Neutrophil (primary cell): ENCODE measurements around the gene PAQR4.

Experiments used
- H3K27ac ChIP-seq: fragments of 200-600 bp; sonication (generic); 2 replicates; pipeline ENCODE4 v1.5.1; 2016; ENCODE audit warnings: mild to moderate bottlenecking, moderate library complexity
- H3K27me3 ChIP-seq: fragments of 200-600 bp; sonication (generic); 2 replicates; pipeline ENCODE4 v1.6.0; 2016; ENCODE audit warnings: mild to moderate bottlenecking
- H3K36me3 ChIP-seq: fragments of 200-600 bp; sonication (generic); 2 replicates; pipeline ENCODE4 v1.5.1; 2017
- H3K4me1 ChIP-seq, 2 experiments: fragments of 200-600 bp in 1 of 2; sonication (generic) in 1 of 2; 1 replicate in 1 of 2; 2 replicates in 1 of 2; pipeline versions ENCODE4 v1.5.1 to v1.6.1; 2013 to 2016; ENCODE audit warnings: low read depth in 1 of 2, low read length in 1 of 2, mild to moderate bottlenecking in 1 of 2, moderate library complexity in 1 of 2; ENCODE audit not compliant: control insufficient read depth in 1 of 2, insufficient read depth in 1 of 2
- H3K4me3 ChIP-seq, 2 experiments: fragments of 200-600 bp in 1 of 2; sonication (generic) in 1 of 2; 1 replicate in 1 of 2; 2 replicates in 1 of 2; pipeline ENCODE4 v1.5.1; 2013 to 2016; ENCODE audit warnings: low read depth in 1 of 2, low read length in 1 of 2, mild to moderate bottlenecking in 1 of 2, moderate library complexity in 1 of 2
- H3K9me3 ChIP-seq: fragments of 200-600 bp; sonication (generic); 2 replicates; pipeline ENCODE4 v1.5.1; 2016
- TF ChIP-seq, protein P1 (sequence below): fragments of 200-600 bp; sonication (generic); IDR thresholded peaks from 2 replicates; pipeline ENCODE4 v1.5.1; 2016; ENCODE audit warnings: antibody characterized with exemption

PAQR4 gene

DNA sequence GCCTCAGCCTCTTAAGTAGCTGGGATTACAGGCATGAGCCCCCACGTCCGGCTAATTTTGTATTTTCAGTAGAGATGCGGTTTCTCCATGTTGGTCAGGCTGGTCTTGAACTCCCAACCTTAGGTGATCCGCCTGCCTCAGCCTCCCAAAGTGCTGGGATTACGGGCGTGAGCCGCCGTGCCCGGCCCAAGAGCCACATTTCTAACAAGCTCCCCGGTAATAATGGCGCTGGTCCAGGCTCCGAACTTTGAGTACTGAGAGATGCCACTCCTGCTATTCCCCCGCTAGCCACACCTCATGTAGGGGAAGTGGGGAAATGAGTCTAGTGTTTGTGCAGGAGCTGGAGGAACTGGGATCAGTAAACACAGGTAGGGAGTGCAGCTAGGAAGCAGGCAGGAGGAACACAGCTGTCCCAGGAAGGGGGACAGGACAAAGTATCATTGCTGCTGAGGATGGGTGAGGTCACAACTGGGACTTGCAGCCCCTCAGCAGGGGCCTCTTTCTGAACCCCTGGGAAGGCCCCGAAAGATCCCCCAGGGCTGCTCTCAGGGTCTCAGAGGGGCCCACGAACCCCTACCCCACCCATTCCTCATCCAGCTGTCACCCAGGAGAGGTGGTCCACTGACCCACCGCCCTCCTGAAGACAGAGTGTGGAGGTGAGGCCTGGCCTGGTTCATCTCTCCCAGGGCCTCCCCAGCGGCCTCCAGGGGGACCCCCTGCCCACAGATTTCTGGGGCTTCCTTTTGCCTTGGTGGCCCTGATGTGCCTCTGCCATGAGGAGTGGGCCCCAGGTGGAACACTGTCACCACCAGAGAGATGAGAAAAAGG lies 8.8 kb upstream of the PAQR4 start:
- Histone ChIP-seq H3K27me3 (peaks cover 37% of the 10 kb centered on the region), H3K4me3 (no peak overlapping the region)

DNA sequence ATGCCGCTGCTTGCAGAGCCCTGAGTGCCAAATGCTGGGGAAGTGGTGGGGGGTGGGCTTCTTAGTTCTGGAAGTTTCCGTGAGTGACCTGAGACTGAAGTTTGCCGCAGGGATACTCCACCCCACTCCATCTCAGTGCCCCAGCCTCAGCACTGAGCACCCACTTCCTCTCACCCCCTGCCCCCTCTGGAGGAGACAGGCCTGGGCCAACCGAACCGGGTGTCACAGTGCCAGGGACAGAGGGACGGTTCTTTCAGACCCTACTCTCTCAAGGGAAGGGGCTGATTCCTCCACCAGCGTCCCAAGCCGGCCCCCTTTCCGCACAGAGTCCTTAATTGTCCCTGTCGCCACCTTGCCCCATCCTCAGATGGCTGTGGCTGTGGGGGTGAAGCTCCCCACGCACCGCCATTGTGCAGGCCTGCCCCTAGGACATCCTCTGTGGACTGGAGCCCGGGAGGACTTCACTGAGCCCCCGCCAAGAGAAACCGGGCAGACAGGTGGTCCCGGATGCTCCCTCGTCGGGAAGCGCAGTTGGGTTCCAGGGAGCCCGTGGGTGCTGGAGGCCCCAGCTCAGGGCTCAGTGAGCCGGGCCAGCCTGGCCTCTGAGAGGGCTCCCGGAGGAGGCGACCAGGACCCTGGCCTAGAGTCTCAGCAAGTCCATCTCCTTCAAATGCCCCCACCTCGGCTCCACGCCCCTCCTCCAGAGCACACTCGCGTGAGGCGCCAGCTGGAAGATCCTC lies 6.6 kb upstream of the PAQR4 start:
- no peak overlapping the region for H3K4me3 ChIP-seq
- H3K27me3 ChIP-seq, result peaks cover 59% of the 10 kb centered on the region
- H3K27ac ChIP-seq, result no peak overlapping the region
- no peaks in the 10 kb centered on the region for H3K36me3 ChIP-seq
- H3K9me3 ChIP-seq, result no peaks in the 10 kb centered on the region
- TF ChIP-seq, protein P1, sequence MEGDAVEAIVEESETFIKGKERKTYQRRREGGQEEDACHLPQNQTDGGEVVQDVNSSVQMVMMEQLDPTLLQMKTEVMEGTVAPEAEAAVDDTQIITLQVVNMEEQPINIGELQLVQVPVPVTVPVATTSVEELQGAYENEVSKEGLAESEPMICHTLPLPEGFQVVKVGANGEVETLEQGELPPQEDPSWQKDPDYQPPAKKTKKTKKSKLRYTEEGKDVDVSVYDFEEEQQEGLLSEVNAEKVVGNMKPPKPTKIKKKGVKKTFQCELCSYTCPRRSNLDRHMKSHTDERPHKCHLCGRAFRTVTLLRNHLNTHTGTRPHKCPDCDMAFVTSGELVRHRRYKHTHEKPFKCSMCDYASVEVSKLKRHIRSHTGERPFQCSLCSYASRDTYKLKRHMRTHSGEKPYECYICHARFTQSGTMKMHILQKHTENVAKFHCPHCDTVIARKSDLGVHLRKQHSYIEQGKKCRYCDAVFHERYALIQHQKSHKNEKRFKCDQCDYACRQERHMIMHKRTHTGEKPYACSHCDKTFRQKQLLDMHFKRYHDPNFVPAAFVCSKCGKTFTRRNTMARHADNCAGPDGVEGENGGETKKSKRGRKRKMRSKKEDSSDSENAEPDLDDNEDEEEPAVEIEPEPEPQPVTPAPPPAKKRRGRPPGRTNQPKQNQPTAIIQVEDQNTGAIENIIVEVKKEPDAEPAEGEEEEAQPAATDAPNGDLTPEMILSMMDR, result no peak
- peaks cover 53 to 54% of the 10 kb centered on the region in 2 experiments for H3K4me1 ChIP-seq

More for the DNA sequence above, 8.8 kb upstream of the PAQR4 start:
- H3K27ac ChIP-seq, result no peak overlapping the region
- peaks cover 52 to 59% of the 10 kb centered on the region in 2 experiments for H3K4me1 ChIP-seq
- H3K36me3 ChIP-seq, result no peaks in the 10 kb centered on the region
- TF ChIP-seq, protein P1, result no peak
- H3K9me3 ChIP-seq, result no peaks in the 10 kb centered on the region

DNA sequence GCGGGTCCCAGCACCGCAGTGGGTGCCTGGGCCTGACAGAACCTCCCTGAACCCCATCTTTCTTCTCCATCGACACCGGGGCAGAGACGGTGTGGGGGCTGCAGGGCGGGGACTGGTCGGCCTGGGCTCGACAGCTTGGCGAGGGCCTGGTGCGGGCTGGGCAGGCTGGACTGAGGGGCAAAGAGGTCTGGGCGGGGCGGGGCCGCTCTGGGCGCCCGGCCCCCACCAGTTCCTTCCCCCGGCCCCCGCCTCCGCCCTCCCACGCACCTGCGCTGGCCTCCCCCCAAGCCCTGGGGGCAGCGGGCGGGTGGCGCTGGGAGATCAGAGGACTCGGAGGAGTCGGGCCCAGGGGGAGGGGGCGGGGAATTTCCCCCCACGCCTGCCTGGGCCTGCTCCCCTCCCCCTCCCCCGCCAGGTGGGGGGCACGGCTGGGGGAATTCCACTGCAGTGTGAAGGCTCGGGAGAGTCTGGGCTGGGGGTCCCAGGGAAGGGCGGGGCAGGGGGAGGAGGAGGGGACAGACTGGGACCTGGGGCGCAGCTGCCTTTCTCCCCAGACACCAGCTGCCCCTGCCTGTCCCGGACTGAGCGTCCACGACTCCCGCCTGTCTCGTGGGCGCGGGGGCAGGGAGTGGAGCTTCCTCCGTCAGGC lies 6.0 kb upstream of the PAQR4 start:
- H3K36me3 ChIP-seq, result no peaks in the 10 kb centered on the region
- peaks cover 66% of the 10 kb centered on the region for H3K27me3 ChIP-seq
- no peak overlapping the region for H3K27ac ChIP-seq
- H3K9me3 ChIP-seq, result no peaks in the 10 kb centered on the region
- TF ChIP-seq, protein P1, result no peak
- peak overlapping the region in 1 of 2 experiments; percentile 61 for H3K4me3 ChIP-seq
- peaks cover 59 to 60% of the 10 kb centered on the region in 2 experiments for H3K4me1 ChIP-seq

DNA sequence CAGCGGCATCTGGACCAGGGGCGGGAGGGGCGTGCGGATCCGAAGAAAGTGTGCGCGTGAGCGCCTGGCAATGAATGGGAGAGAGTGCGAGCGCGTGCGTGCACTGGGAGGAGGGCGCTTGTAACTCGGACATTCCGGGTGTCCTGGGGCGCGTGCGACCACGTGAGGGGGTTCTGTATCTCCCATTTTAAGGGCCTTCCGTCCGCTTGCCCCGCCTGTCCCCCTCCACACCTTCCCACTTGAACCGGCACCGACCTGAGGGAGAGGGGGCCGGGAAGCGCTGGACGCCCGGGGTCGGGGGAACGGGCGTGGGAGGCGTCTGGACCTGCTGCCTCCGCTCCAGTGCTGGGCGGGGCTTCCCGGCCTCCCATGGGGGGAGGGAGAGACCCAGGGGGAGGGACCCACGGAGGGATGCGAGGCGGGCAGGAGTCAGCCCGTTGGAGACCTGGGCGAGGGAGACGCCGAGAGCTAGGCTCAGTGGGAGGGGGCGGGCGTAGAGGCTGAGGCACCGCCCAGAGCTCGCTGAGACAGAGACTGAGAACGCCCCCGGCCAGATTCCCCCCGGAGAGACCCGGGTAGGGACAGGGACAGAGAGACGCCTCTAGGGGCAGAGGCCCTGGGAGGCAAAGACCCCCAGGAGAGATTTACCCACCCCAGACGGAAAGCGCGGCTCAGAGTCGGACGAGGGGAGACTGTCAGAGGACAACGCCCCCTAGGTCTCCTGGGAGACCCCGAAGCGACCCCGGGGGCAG lies 5.2 kb upstream of the PAQR4 start, which contains the start of gene KREMEN2:
Gene KREMEN2, plus strand, starts transcription at position 553 of the 752 bp plus-strand sequence. CDS start 246 bp downstream, outside the sequence.
- peak within 1 kb of the TSS; percentile 56 for H3K27ac ChIP-seq
- H3K4me3 ChIP-seq, result peak within 1 kb of the TSS; percentile 42 to 61
- TF ChIP-seq, protein P1, result no peak
- peaks cover 66 to 67% of the 10 kb centered on the region in 2 experiments for H3K4me1 ChIP-seq
- no peaks in the 10 kb centered on the region for H3K9me3 ChIP-seq
- peaks cover 73% of the 10 kb centered on the region for H3K27me3 ChIP-seq
- no peaks in the 10 kb centered on the region for H3K36me3 ChIP-seq
